ENCODE measurements around the gene RANBP9. TPM values are rescaled to one million over a fixed set of nuclear protein-coding genes. Genes with fewer than 3 reads are reported as not detected.

The RANBP9 gene
- total and polyA plus RNA-seq, 2 of the 13 experiments (the other 11 are each of a cell fraction or from before 2014, with no cell fraction given), result 26.6 to 30.6 TPM

- TF ChIP-seq ARID4A (CRISPR knock-in tag; IDR thresholded peaks at IDR 0.05; ENCODE audit: borderline replicate concordance) (no peak), RBM22 (optimal IDR thresholded peaks at IDR 0.05; ENCODE audit: low read length) (peak; percentile 11), ZNF766 (CRISPR knock-in tag; IDR thresholded peaks at IDR 0.05; ENCODE audit: borderline replicate concordance) (no peak), ZFP36L2 (CRISPR knock-in tag; IDR thresholded peaks at IDR 0.05) (no peak), KDM4B (CRISPR knock-in tag; IDR thresholded peaks at IDR 0.05) (no peak), ZNF574 (CRISPR knock-in tag; IDR thresholded peaks at IDR 0.05) (no peak), ZNF281 (CRISPR knock-in tag; IDR thresholded peaks at IDR 0.05; ENCODE audit: borderline replicate concordance) (no peak), AHR (CRISPR knock-in tag; IDR thresholded peaks at IDR 0.05) (no peak; the same call in 1 of the 2 replicates), MYNN (CRISPR knock-in tag; IDR thresholded peaks at IDR 0.05; ENCODE audit: low read depth) (no peak), FOXA3 (CRISPR knock-in tag; IDR thresholded peaks at IDR 0.05) (no peak), TARDBP (CRISPR knock-in tag; IDR thresholded peaks at IDR 0.05) (no peak), GLMP (CRISPR knock-in tag; IDR thresholded peaks at IDR 0.05; ENCODE audit: borderline replicate concordance) (no peak), ZNF644 (CRISPR knock-in tag; IDR thresholded peaks at IDR 0.05; ENCODE audit: low read depth) (no peak)
Measured at GRCh38 chr6:13614126-13614925, 97.3 kb downstream of the RANBP9 start (continued).
